GM18517 (cell line): ENCODE measurements around the gene TTC14.
"Not testable (repeated sequence)": the region's sequence is repeated elsewhere in the genome, so short reads cannot be mapped to it uniquely, and the experiment has no call there.

Experiments used
- ATAC-seq: cut with Tn5 transposase; IDR thresholded peaks from one replicate; pipeline ENCODE4 v1.9.1; 2021; ENCODE audit warnings: mild to moderate bottlenecking, moderate library complexity; ENCODE audit not compliant: unreplicated experiment

Gene TTC14

GRCh38 chr3:180601688-180602666 lies at the start of gene TTC14:
TTC14 (plus strand) TSS chr3:180602163; CDS start chr3:180602262, 99 bp downstream.
- ATAC-seq: peak; percentile 97

- no peak for ATAC-seq
Observed at GRCh38 chr3:180563406-180563805, 38.6 kb upstream of the TTC14 start.

- no peak for ATAC-seq
Observed at GRCh38 chr3:180564676-180565075, 37.3 kb upstream of the TTC14 start.

GRCh38 chr3:180570238-180570637 lies 31.7 kb upstream of the TTC14 start:
- ATAC-seq: no peak

GRCh38 chr3:180571831-180572598 lies 29.9 kb upstream of the TTC14 start:
- ATAC-seq: peak; percentile 74

GRCh38 chr3:180575571-180575970 lies 26.4 kb upstream of the TTC14 start:
- no peak for ATAC-seq

- ATAC-seq: no peak
Observed at GRCh38 chr3:180580934-180581333, 21.0 kb upstream of the TTC14 start.

- no peak for ATAC-seq
Observed at GRCh38 chr3:180590396-180590795, 11.6 kb upstream of the TTC14 start.

- not testable (repeated sequence) for ATAC-seq
Observed at GRCh38 chr3:180593631-180594030, 8.3 kb upstream of the TTC14 start.

GRCh38 chr3:180594631-180595558 lies 7.1 kb upstream of the TTC14 start:
- peak; percentile 58 for ATAC-seq

- no peak for ATAC-seq
Observed at GRCh38 chr3:180595559-180595935, 6.4 kb upstream of the TTC14 start.

- ATAC-seq: no peak
Observed at GRCh38 chr3:180600473-180600872, 1.5 kb upstream of the TTC14 start.

GRCh38 chr3:180611006-180611405 lies 9.0 kb downstream of the TTC14 start:
- no peak for ATAC-seq

- ATAC-seq: no peak
Observed at GRCh38 chr3:180612364-180612763, 10.4 kb downstream of the TTC14 start.

- ATAC-seq: no peak
Observed at GRCh38 chr3:180615954-180616353, 14.0 kb downstream of the TTC14 start.

GRCh38 chr3:180617049-180617448 lies 15.1 kb downstream of the TTC14 start:
- no peak for ATAC-seq

GRCh38 chr3:180618563-180618962 lies 16.6 kb downstream of the TTC14 start:
- ATAC-seq: not testable (repeated sequence)

- ATAC-seq: no peak
Observed at GRCh38 chr3:180619723-180620122, 17.8 kb downstream of the TTC14 start.

GRCh38 chr3:180624714-180625113 lies 22.8 kb downstream of the TTC14 start:
- no peak for ATAC-seq

- ATAC-seq: peak; percentile 79
Observed at GRCh38 chr3:180626844-180627243, 24.9 kb downstream of the TTC14 start.

GRCh38 chr3:180630371-180630770 lies 28.4 kb downstream of the TTC14 start:
- ATAC-seq: no peak
